Measurements from ENCODE around the gene OTOF.

Gene OTOF

DNA sequence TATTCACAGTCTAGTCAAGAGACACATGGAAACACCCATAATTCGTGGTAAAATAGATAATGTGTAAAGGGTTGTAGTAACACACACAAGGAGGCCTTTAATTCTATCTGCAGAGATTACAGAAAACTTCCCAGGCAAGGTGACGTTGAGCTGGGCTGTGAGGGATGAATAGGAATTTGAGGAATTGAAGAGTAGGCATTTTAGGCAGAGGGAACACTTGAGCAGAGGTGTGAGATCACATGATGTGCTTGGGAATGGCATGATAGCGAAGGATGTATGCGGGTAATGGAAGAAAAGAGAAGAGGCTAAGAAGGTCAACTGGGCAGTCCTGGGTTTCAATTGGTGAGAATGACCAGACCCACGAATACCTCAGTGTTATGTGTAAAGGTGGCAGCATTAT, 56.0 kb downstream of the OTOF start:
- in situ Hi-C loops (cut with MboI; ENCODE audit: low sequenced_read_pairs): no loop called here

DNA sequence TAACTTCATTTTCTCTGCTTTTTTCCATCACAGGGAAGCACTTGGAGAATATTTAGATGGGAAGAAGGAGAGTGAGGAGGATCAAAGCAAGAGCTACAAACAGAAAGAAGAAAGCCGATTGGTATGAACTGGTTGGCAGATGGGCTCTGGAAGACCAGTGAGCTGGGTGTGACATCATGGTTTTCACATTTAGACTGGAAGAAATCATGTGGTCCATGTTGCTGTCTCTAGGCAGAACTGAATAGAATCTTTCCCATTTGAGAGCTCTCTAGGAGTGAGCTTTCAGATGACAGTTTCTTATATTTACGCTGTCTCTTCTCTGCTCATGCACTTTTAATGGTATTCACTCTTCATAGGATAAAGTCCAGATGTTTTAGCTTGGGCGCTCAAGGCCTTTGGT, 63.6 kb downstream of the OTOF start:
- in situ Hi-C loops (cut with MboI; ENCODE audit: low sequenced_read_pairs): no loop called here

DNA sequence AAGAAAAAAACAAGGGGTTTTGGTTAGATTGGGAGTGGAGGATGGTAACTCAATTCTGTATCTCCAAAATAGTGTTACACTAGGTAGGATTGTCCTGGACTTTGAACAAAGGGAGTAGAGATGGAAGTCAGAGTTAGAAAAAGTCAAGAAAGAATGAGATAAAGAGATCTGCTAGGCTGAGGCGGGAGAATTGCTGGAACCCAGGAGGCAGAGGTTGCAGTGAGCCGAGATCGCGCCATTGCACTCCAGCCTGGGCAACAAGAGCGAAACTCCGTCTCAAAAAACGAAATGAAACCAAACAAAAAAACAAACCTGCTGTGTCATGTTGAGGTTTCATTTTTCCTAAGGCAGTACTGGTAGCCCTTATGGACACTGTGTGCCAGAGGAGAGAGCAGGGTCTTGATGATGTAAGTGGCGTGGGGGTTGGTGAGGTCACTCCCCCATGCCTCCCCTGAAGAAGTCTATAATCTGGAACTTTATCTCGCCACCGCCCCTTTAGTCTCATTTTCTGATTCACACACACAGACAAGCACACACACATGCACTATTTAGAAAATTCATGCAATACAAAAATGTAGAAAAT, 65.7 kb downstream of the OTOF start:
- in situ Hi-C loops (cut with MboI; ENCODE audit: low sequenced_read_pairs): no loop called here

DNA sequence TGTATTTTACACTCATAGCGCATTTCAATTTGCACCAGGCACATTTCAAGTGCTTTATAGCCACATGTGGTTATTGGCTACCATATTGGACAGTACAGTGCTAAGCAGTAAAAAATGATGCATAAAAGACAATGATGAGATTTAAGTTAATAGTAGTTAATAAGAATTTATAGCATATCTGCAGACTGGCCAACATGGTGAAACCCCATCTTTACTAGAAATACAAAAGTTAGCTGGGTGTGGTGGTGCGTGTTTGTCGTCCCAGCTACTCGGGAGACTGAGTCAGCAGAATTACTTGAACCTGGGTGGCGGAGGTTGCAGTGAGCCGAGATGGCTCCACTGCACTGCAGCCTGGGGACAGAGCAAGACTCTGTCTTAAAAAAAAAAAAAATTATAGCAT, 66.5 kb downstream of the OTOF start:
- in situ Hi-C loops (cut with MboI; ENCODE audit: low sequenced_read_pairs): no loop called here

DNA sequence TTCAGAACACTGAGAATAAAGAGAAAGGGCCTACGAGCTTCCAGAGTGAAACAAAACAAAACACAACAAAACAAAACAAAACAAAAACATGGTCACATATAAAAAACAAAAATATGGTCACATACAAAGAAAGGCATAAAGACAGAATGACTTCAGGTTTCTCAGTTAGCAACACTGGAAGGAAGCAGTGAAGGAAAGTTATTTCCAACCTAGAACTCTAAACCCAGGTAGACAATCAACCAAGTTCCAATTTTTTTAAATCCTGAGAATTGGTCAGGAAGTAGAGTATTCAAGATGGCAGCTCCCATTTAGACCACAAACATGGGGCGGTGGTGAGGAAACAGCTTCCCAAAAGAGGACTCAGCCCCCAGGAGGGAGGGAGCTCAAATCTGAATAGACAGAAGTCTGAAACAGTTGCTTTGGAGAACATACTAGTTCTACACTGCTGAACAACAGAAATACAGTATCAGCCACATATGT, 67.1 kb downstream of the OTOF start:
- in situ Hi-C loops (cut with MboI; ENCODE audit: low sequenced_read_pairs): no loop called here

DNA sequence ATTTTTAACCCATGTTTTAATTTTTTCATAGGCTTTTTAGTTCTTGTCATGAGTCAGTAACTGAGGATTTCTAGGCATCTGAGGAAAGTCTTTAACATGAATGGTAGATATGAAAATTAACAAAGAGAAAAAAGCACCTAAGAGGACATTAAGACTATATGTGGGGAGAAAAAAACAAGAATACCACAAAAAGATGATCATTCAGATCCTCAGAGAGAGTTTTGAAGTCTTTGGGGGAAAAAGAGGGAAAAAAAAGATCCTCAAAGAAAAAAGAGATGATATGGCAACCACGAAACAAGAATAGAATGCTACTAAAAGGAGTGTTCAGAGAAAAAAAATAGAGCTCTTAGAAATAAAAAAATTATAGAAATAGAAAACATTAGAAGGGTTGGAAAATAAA, 68.1 kb downstream of the OTOF start:
- in situ Hi-C loops (cut with MboI; ENCODE audit: low sequenced_read_pairs): no loop called here

DNA sequence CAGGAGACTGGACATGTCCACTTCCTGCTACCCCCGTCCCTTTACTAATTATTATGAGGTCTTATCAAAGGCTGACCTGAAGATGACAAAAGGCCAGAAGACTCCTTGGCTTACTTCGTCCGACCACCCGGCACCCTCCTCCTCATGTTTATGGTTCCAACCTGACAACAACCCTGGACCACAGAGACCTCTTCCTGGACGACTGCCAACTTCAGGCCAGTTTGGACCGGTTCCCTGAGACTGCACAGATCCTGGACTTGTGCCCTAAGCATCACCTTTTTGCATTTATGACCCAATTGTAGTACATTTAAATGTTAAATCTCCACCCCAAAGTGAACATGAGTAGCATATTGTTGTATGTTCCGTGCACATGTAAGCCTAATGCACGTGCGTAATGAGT, 70.4 kb downstream of the OTOF start:
- in situ Hi-C loops (cut with MboI; ENCODE audit: low sequenced_read_pairs): no loop called here
